Sigmoid colon (tissue), 4 donors: ENCODE data around the gene BORCS5.

ENCODE experiments used
- EP300 ChIP-seq, 4 donors: sonication (generic); formaldehyde crosslinking; IDR thresholded peaks; one replicate each; pipeline ENCODE4 v1.6.1; 2017; ENCODE audit warnings: antibody characterized with exemption in 4 of 4
- POLR2A ChIP-seq, 2 donors: fragments of 450-650 bp; IDR thresholded peaks; one replicate each; pipeline ENCODE4 v1.6.1; 2016; ENCODE audit warnings: antibody characterized with exemption in 2 of 2, mild to moderate bottlenecking in 2 of 2, moderate library complexity in 2 of 2
- POLR2AphosphoS5 ChIP-seq, 4 donors: sonication (generic); formaldehyde crosslinking; IDR thresholded peaks; one replicate each; pipeline ENCODE4 v1.6.1; 2017; ENCODE audit warnings: antibody characterized with exemption in 4 of 4
- TF ChIP-seq, protein P1 (sequence below), 4 experiments: fragments of 450-650 bp in 3 of 4; fragments of 200-600 bp in 1 of 4; IDR thresholded peaks; one replicate each; pipeline ENCODE4 v1.5.1; 2016 to 2019; ENCODE audit warnings: antibody characterized with exemption in 4 of 4, mild to moderate bottlenecking in 3 of 4, moderate library complexity in 2 of 4

- TF ChIP-seq EP300 (IDR thresholded peaks at IDR 0.05), result no peak
- TF ChIP-seq POLR2A (IDR thresholded peaks at IDR 0.05), result no peak
- TF ChIP-seq POLR2AphosphoS5 (IDR thresholded peaks at IDR 0.05), result no peak
- TF ChIP-seq, protein P1, sequence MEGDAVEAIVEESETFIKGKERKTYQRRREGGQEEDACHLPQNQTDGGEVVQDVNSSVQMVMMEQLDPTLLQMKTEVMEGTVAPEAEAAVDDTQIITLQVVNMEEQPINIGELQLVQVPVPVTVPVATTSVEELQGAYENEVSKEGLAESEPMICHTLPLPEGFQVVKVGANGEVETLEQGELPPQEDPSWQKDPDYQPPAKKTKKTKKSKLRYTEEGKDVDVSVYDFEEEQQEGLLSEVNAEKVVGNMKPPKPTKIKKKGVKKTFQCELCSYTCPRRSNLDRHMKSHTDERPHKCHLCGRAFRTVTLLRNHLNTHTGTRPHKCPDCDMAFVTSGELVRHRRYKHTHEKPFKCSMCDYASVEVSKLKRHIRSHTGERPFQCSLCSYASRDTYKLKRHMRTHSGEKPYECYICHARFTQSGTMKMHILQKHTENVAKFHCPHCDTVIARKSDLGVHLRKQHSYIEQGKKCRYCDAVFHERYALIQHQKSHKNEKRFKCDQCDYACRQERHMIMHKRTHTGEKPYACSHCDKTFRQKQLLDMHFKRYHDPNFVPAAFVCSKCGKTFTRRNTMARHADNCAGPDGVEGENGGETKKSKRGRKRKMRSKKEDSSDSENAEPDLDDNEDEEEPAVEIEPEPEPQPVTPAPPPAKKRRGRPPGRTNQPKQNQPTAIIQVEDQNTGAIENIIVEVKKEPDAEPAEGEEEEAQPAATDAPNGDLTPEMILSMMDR (IDR thresholded peaks at IDR 0.05), result no peak
Observed at GRCh38 chr12:12480074-12480473, 123.2 kb downstream of the BORCS5 start.
